Naive thymus-derived CD4-positive, alpha-beta T cell (primary cell): ENCODE data around the gene ETNK2. TPM values are rescaled to one million over a fixed set of nuclear protein-coding genes. Genes with fewer than 3 reads are reported as not detected.
A peak's percentile ranks its signal among the peaks of the same experiment; 100 is the strongest.

Experiments used
- ATAC-seq: fragments of 150-1000 bp; cut with Tn5 transposase; 2 replicates; pipeline ENCODE4 v1.10.0; 2021; ENCODE audit warnings: mild to moderate bottlenecking, moderate library complexity
- CTCF ChIA-PET: fragments of 350-600 bp; sonication (Branson Sonifier 250); formaldehyde crosslinking; loops from one replicate; lab custom pipeline; 2021; ENCODE audit warnings: antibody characterized with exemption; lab: Charles Lee
- POLR2A ChIA-PET: fragments of 350-600 bp; sonication (Branson Sonifier 250); formaldehyde crosslinking; loops from one replicate; lab custom pipeline; 2021; ENCODE audit warnings: antibody characterized with exemption, inconsistent platforms; lab: Charles Lee
- DNase-seq, 9 donors: peaks; one replicate each; pipeline versions ENCODE4 v3.0.0 to v3.0.0-alpha.2; 2020 to 2022; ENCODE audit warnings: mixed read lengths in 1 of 9
- H3K27ac ChIP-seq: one replicate; pipeline ENCODE4 v1.7.0; 2013; ENCODE audit warnings: mild to moderate bottlenecking, low read depth, low read length, moderate library complexity
- H3K27me3 ChIP-seq, 2 donors: one replicate each; pipeline ENCODE4 v1.7.0; 2013; ENCODE audit warnings: low read length in 2 of 2, mild to moderate bottlenecking in 2 of 2, moderate library complexity in 2 of 2; ENCODE audit not compliant: control insufficient read depth in 2 of 2, insufficient read depth in 2 of 2
- H3K36me3 ChIP-seq, 3 experiments: 1 replicate in 2 of 3; 2 replicates in 1 of 3; pipeline ENCODE4 v1.7.0; 2013; ENCODE audit warnings: low read length in 3 of 3, mild to moderate bottlenecking in 3 of 3, moderate library complexity in 1 of 3; ENCODE audit not compliant: insufficient read depth in 3 of 3, control insufficient read depth in 2 of 3
- H3K4me1 ChIP-seq, 2 donors: one replicate each; pipeline ENCODE4 v1.7.0; 2013; ENCODE audit warnings: low read length in 2 of 2, mild to moderate bottlenecking in 2 of 2, moderate library complexity in 1 of 2; ENCODE audit not compliant: control insufficient read depth in 2 of 2, insufficient read depth in 2 of 2
- H3K4me3 ChIP-seq: 2 replicates; pipeline ENCODE4 v1.7.0; 2013; ENCODE audit warnings: mild to moderate bottlenecking, low read length
- H3K9me3 ChIP-seq, 3 experiments: 1 replicate in 2 of 3; 2 replicates in 1 of 3; pipeline ENCODE4 v1.7.0; 2013; ENCODE audit warnings: low read length in 3 of 3; ENCODE audit not compliant: control insufficient read depth in 2 of 3
- H3K27ac Mint-ChIP-seq, 9 donors: one replicate each; pipeline ENCODE4 v1.8.0; 2020 to 2022; ENCODE audit warnings: mixed read lengths in 9 of 9, mild to moderate bottlenecking in 8 of 9, moderate library complexity in 5 of 9, inconsistent platforms in 2 of 9
- H3K27me3 Mint-ChIP-seq, 5 donors: one replicate each; pipeline ENCODE4 v1.8.0; 2021 to 2022; ENCODE audit warnings: mixed read lengths in 5 of 5, mild to moderate bottlenecking in 1 of 5
- H3K36me3 Mint-ChIP-seq, 5 donors: one replicate each; pipeline ENCODE4 v1.8.0; 2020 to 2022; ENCODE audit warnings: mixed read lengths in 5 of 5, mild to moderate bottlenecking in 3 of 5, inconsistent platforms in 1 of 5
- H3K4me1 Mint-ChIP-seq, 7 donors: one replicate each; pipeline ENCODE4 v1.8.0; 2020 to 2022; ENCODE audit warnings: mixed read lengths in 7 of 7, mild to moderate bottlenecking in 3 of 7, inconsistent platforms in 1 of 7
- H3K4me3 Mint-ChIP-seq, 10 donors: one replicate each; pipeline ENCODE4 v1.8.0; 2020 to 2022; ENCODE audit warnings: mild to moderate bottlenecking in 10 of 10, mixed read lengths in 10 of 10, moderate library complexity in 6 of 10, inconsistent platforms in 2 of 10
- H3K9me3 Mint-ChIP-seq, 11 donors: one replicate each; pipeline ENCODE4 v1.8.0; 2020 to 2022; ENCODE audit warnings: mixed read lengths in 11 of 11, mild to moderate bottlenecking in 4 of 11, inconsistent platforms in 1 of 11, moderate library complexity in 1 of 11
- intact Hi-C, 2 donors: fragments of 100-400 bp; cut with micrococcal nuclease; formaldehyde crosslinking; loops; one replicate each; pipeline ENCODE4 v1.15.1; 2023
- polyA plus RNA-seq, 2 donors: library from polyadenylated mRNA; unstranded; fragments of 300-500 nt; fragmentation: Illumina TruSeq; gene quantifications; one replicate each; pipeline ENCODE4 v1.2.3, GENCODE V29; 2021
- total RNA-seq, 6 experiments: library from RNA in 5 of 6; stranded (reverse) in 5 of 6; gene quantifications; 1 replicate in 5 of 6; 2 replicates in 1 of 6; pipeline ENCODE4 v1.2.3 and lab custom pipeline; 2021 to 2026

Gene ETNK2
- total and polyA plus RNA-seq, 7 experiments from 2014 or later: 0.17 to 16.9 (median 4.4) TPM

DNA sequence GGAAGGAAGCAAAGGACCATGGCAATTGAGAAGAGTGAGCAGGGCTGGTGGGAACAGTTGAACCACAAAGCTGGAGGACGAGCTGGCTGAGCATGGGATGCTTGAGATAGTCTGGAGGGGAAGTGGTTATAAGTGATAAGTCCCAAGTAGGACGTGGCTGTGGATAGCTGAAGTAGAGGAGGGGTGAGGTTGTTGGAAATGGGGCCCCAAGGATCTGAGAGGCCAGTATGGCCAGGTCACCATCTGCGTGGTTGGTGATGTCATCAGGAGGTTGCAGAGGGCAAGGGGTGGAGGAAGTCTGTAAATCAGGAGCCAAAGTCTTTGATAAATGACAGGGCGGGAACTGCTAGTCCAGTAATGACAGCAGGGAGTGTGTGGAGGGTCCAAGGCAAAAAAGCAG lies 25.3 kb upstream of the ETNK2 start:
- Mint-ChIP-seq H3K9me3 (peaks cover 0 to 21% (median 13%) of the 10 kb centered on the region in 11 donors), H3K36me3 (peaks cover 0 to 11% (median 0%) of the 10 kb centered on the region in 5 donors), H3K4me1 (no peaks in the 10 kb centered on the region), H3K27me3 (peaks cover 0 to 22% (median 12%) of the 10 kb centered on the region in 5 donors), H3K27ac (no peak overlapping the region), H3K4me3 (no peak overlapping the region)
- Histone ChIP-seq H3K4me1 (no peaks in the 10 kb centered on the region), H3K27me3 (no peaks in the 10 kb centered on the region), H3K27ac (no peak overlapping the region), H3K36me3 (no peaks in the 10 kb centered on the region), H3K9me3 (peaks cover 0 to 5% (median 3%) of the 10 kb centered on the region in 3 experiments), H3K4me3 (no peak overlapping the region)
- ChIA-PET CTCF (interaction anchor here (0.5 to 0.6 kb wide), 3 partner anchors 9 to 313 kb away, joined by 3 to 10 read pairs (median 4); no protein-coding TSS in a partner anchor), POLR2A (no interaction called here)
- intact Hi-C loops: no loop called here
- ATAC-seq: peak; percentile 32
- DNase-seq: no peak

DNA sequence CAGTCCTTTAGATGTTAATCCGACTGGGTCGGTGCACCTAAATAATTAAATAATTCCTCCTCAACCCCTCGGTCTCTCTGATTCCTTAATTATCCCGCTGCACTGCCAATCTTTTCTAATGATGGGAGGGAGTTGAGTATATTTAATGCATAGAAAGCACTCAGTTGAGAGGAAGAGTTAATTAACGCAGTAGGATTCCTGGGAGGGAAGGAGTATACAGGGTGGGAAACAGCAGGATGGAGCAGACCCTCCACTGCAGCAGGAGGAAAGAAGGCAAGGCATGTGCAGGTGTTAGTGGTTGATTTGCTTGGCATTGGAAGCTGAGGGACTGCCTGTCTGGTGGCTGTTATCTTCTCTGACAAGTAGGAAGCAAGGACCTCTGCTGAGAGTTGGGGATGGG lies 24.2 kb upstream of the ETNK2 start:
- peaks cover 0 to 14% (median 4%) of the 10 kb centered on the region in 3 experiments for H3K9me3 ChIP-seq
- peaks cover 0 to 30% (median 20%) of the 10 kb centered on the region in 11 donors for H3K9me3 Mint-ChIP-seq
- H3K4me3 Mint-ChIP-seq: no peak overlapping the region
- H3K36me3 Mint-ChIP-seq: peaks cover 0 to 15% (median 1%) of the 10 kb centered on the region in 5 donors
- no peaks in the 10 kb centered on the region for H3K27me3 ChIP-seq
- H3K27ac Mint-ChIP-seq: no peak overlapping the region
- ATAC-seq (no peak), DNase-seq (no peak)
- H3K27ac ChIP-seq: no peak overlapping the region
- CTCF ChIA-PET: interaction anchor here (1.2 to 1.4 kb wide), 2 partner anchors 10 to 17 kb away, joined by 3 to 5 read pairs; partner anchors contain the start of gene REN
- no peaks in the 10 kb centered on the region for H3K4me1 ChIP-seq
- no peaks in the 10 kb centered on the region for H3K36me3 ChIP-seq
- POLR2A ChIA-PET: no interaction called here
- peaks cover 0 to 20% (median 12%) of the 10 kb centered on the region in 5 donors for H3K27me3 Mint-ChIP-seq
- H3K4me1 Mint-ChIP-seq: no peaks in the 10 kb centered on the region
- H3K4me3 ChIP-seq: no peak overlapping the region
- intact Hi-C loops: no loop called here

DNA sequence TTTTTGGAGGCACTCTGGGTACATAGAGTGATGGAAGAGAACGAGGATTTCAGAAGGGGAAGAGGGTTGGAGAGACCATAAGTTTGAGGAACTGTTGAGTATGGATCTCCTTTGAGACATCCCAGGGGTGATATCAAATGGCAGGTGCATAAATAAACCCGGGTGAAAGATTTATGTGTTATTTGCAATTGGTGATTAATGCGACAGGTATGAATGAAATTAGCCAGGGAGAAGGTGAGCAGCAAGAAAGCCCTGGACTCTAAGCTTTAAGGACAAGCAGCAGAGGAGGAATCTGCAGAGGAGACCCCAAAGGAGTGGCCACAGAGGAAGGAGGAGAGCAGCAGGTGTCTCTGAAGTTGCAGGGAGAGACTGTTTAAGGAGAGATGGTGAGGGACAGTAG lies 23.1 kb upstream of the ETNK2 start:
- H3K4me3 Mint-ChIP-seq: no peak overlapping the region
- CTCF ChIA-PET: interaction anchor here (1.2 to 1.4 kb wide), 2 partner anchors 8 to 16 kb away, joined by 3 to 5 read pairs; partner anchors contain the start of gene REN
- H3K27ac Mint-ChIP-seq: no peak overlapping the region
- no peaks in the 10 kb centered on the region for H3K36me3 ChIP-seq
- H3K4me1 ChIP-seq: no peaks in the 10 kb centered on the region
- ATAC-seq (no peak), DNase-seq (no peak)
- H3K9me3 Mint-ChIP-seq: peaks cover 0 to 41% (median 25%) of the 10 kb centered on the region in 11 donors
- H3K36me3 Mint-ChIP-seq: peaks cover 0 to 19% (median 1%) of the 10 kb centered on the region in 5 donors
- intact Hi-C loops: no loop called here
- POLR2A ChIA-PET: no interaction called here
- H3K27me3 ChIP-seq: no peaks in the 10 kb centered on the region
- H3K4me1 Mint-ChIP-seq: no peaks in the 10 kb centered on the region
- H3K4me3 ChIP-seq: no peak overlapping the region
- H3K9me3 ChIP-seq: peaks cover 0 to 25% (median 9%) of the 10 kb centered on the region in 3 experiments
- no peak overlapping the region for H3K27ac ChIP-seq
- H3K27me3 Mint-ChIP-seq: peaks cover 0 to 20% (median 8%) of the 10 kb centered on the region in 5 donors

DNA sequence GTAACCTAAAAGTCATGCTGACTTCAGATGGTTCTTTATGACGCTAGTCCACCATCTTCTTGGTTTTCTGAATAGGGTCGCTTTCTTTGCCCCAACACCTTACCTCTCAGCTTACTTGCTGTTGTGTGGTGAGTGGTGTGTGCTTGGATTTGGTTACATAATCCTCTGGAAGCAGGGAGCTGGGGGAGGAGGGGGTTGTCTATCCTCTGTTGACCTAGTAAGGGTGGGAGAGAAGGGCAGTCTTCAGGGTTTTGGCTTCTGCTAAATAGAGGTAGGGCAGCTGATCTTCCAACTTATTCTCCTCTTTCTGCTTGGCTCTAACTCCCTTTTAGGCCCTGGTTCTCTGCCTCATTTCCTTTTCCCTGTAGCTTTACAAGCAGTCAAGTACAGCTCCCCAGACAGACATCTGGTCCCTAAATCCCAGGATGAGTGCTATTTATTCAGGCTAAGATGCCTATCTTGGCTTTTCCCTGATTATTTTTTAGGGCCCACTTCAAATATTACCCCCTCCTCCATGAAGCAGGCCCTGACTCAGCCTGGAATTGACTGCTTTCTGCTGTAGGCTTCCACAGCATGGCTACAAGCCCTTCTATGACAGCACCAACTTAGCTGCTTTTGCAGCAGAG lies 20.7 kb upstream of the ETNK2 start:
- H3K4me3 Mint-ChIP-seq: no peak overlapping the region
- ChIA-PET POLR2A (no interaction called here), CTCF (interaction anchor here (0.6 kb wide), 1 partner anchor 191 kb away, joined by 3 read pairs; no protein-coding TSS in a partner anchor)
- H3K4me3 ChIP-seq: no peak overlapping the region
- H3K9me3 Mint-ChIP-seq: peaks cover 3 to 65% (median 31%) of the 10 kb centered on the region in 11 donors
- H3K4me1 ChIP-seq: no peaks in the 10 kb centered on the region
- ATAC-seq (no peak), DNase-seq (no peak)
- peaks cover 0 to 14% (median 3%) of the 10 kb centered on the region in 5 donors for H3K27me3 Mint-ChIP-seq
- H3K27ac Mint-ChIP-seq: no peak overlapping the region
- H3K27ac ChIP-seq: no peak overlapping the region
- no peaks in the 10 kb centered on the region for H3K27me3 ChIP-seq
- H3K36me3 ChIP-seq: no peaks in the 10 kb centered on the region
- peaks cover 5 to 47% (median 9%) of the 10 kb centered on the region in 3 experiments for H3K9me3 ChIP-seq
- H3K4me1 Mint-ChIP-seq: no peaks in the 10 kb centered on the region
- H3K36me3 Mint-ChIP-seq: peaks cover 0 to 20% (median 1%) of the 10 kb centered on the region in 5 donors
- intact Hi-C loops: no loop called here

DNA sequence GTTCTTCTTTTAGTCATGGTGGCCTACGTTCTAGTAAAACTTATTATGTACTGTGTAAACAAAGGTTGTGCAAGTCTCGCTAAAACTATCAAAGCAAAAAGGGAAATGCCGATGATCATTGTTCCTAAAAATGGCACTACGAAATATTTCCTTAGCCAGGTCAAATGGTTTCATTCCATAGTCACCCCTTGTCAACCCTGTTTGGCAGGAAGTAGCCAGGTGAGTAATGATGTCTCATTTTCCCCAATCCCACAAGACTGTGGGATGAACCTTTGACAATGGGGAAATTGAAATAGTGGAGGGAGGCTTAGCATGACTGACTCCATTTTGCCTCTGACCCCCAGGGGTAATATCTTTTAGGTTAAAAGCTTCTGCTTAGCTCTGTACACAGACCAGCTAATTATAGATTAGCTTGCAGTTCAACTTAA lies 19.9 kb upstream of the ETNK2 start:
- peaks cover 0 to 22% (median 1%) of the 10 kb centered on the region in 5 donors for H3K36me3 Mint-ChIP-seq
- no peak overlapping the region for H3K27ac ChIP-seq
- no peak overlapping the region for H3K27ac Mint-ChIP-seq
- DNase-seq (no peak), ATAC-seq (no peak)
- no peak overlapping the region for H3K4me3 ChIP-seq
- H3K4me3 Mint-ChIP-seq: no peak overlapping the region
- POLR2A ChIA-PET: no interaction called here
- no peaks in the 10 kb centered on the region for H3K4me1 ChIP-seq
- CTCF ChIA-PET: interaction anchor here (0.6 kb wide), 1 partner anchor 192 kb away, joined by 3 read pairs; no protein-coding TSS in a partner anchor
- peaks cover 7 to 70% (median 35%) of the 10 kb centered on the region in 11 donors for H3K9me3 Mint-ChIP-seq
- intact Hi-C loops: no loop called here
- H3K27me3 Mint-ChIP-seq: peaks cover 0 to 14% (median 3%) of the 10 kb centered on the region in 5 donors
- no peaks in the 10 kb centered on the region for H3K36me3 ChIP-seq
- H3K4me1 Mint-ChIP-seq: no peaks in the 10 kb centered on the region
- H3K9me3 ChIP-seq: peaks cover 5 to 47% (median 9%) of the 10 kb centered on the region in 3 experiments
- no peaks in the 10 kb centered on the region for H3K27me3 ChIP-seq

DNA sequence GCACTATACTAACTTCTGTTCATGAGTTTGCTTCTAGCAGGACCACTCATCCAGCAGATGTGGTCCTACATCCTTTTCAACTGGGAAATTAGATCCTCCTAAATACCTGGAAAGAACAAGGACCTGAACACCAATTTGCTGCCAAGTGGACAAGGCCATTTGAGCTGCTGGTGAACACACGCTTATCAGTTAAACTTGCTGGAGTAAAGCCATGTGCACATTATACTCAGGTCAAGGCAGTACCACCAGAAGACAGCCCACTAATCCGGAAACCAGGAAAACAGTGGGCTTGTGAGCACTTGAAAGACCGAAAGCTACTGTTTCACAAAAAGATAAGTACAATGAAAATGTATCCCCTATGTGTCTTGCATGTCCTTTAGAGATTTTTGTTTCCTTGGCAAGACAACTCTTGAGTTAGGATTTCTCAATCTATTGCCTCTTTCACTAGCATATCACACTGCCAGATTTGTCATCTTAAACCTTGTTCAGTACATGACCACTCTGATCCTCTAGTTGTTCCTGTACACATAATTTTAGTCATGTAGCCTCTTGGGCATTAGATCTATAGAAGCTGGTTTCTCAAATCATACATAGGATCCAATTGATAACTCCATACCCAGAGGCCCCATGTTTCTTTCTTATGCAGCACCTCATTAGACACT lies 18.8 kb upstream of the ETNK2 start:
- Mint-ChIP-seq H3K27ac (no peak overlapping the region), H3K36me3 (peaks cover 0 to 26% (median 1%) of the 10 kb centered on the region in 5 donors), H3K9me3 (peaks cover 7 to 70% (median 37%) of the 10 kb centered on the region in 11 donors), H3K27me3 (peaks cover 0 to 18% (median 8%) of the 10 kb centered on the region in 5 donors), H3K4me3 (no peak overlapping the region), H3K4me1 (no peaks in the 10 kb centered on the region)
- ChIA-PET CTCF (interaction anchor here (1.2 kb wide), 1 partner anchor 193 kb away, joined by 3 read pairs; no protein-coding TSS in a partner anchor), POLR2A (no interaction called here)
- H3K4me3 ChIP-seq: no peak overlapping the region
- DNase-seq (no peak), ATAC-seq (no peak)
- H3K4me1 ChIP-seq: no peaks in the 10 kb centered on the region
- intact Hi-C loops: no loop called here
- H3K27ac ChIP-seq: no peak overlapping the region
- H3K9me3 ChIP-seq: peaks cover 5 to 47% (median 9%) of the 10 kb centered on the region in 3 experiments
- H3K27me3 ChIP-seq: no peaks in the 10 kb centered on the region
- H3K36me3 ChIP-seq: no peaks in the 10 kb centered on the region
